Astrocyte of the cerebellum (primary cell): Measurements from ENCODE around the gene EIF2A.
A peak's percentile ranks its signal among the peaks of the same experiment; 100 is the strongest.
"Not testable (repeated sequence)": the region's sequence is repeated elsewhere in the genome, so short reads cannot be mapped to it uniquely, and the experiment has no call there.

ENCODE experiments used
- DNase-seq: peaks from one replicate; pipeline ENCODE4 v3.0.0-alpha.2; 2011; ENCODE audit warnings: low read depth
- H3K4me3 ChIP-seq: 2 replicates; pipeline ENCODE4 v1.5.1; 2011; ENCODE audit warnings: mild to moderate bottlenecking, low read depth, low read length, moderate library complexity
- CTCF ChIP-seq: IDR thresholded peaks from 2 replicates; pipeline ENCODE4 v1.5.1; 2012; ENCODE audit warnings: low read length, low read depth, moderate library complexity, mild to moderate bottlenecking; ENCODE audit errors: missing control alignments
- in situ Hi-C: cut with HindIII; loops from 2 replicates; pipeline ENCODE4 v1.10.0; 2017; ENCODE audit warnings: low sequenced_read_pairs

Gene EIF2A

GRCh38 chr3:150594150-150594549 lies 47.6 kb downstream of the EIF2A start:
- in situ Hi-C loops = no loop called here
- no peak for TF ChIP-seq CTCF
- no peak overlapping the region for H3K4me3 ChIP-seq
- DNase-seq = no peak

- in situ Hi-C loops = no loop called here
- DNase-seq = no peak
- TF ChIP-seq CTCF = no peak
- no peak overlapping the region for H3K4me3 ChIP-seq
These were observed 51.1 kb downstream of the EIF2A start for GRCh38 chr3:150597646-150598045.

- in situ Hi-C loops = no loop called here
- TF ChIP-seq CTCF = no peak
- no peak overlapping the region for H3K4me3 ChIP-seq
- no peak for DNase-seq
These were observed 53.2 kb downstream of the EIF2A start for GRCh38 chr3:150599611-150600297.

GRCh38 chr3:150600647-150601530 lies 54.3 kb downstream of the EIF2A start:
- DNase-seq, in situ Hi-C loops: not testable (repeated sequence)

GRCh38 chr3:150602426-150603152 lies 56.0 kb downstream of the EIF2A start:
- H3K4me3 ChIP-seq = peak overlapping the region; percentile 55
- no peak for DNase-seq
- TF ChIP-seq CTCF = no peak
- in situ Hi-C loops = no loop called here

More at GRCh38 chr3:150600647-150601530, 54.3 kb downstream of the EIF2A start:
- H3K4me3 ChIP-seq = not testable (repeated sequence)

GRCh38 chr3:150603153-150603979 lies 56.8 kb downstream of the EIF2A start, which contains the start of gene SELENOT:
Gene SELENOT, plus strand, starts transcription at chr3:150603321. Its CDS starts 42 bp downstream, at chr3:150603363.
- TF ChIP-seq CTCF = peak; percentile 40
- in situ Hi-C loops = no loop called here
- peak; percentile 92 for DNase-seq
- peak within 1 kb of the TSS; percentile 55 for H3K4me3 ChIP-seq
